GM12873 (cell line): ENCODE data around the gene DOCK11.

Source experiments
- CTCF ChIP-seq: IDR thresholded peaks from 2 replicates; pipeline ENCODE4 v1.5.1; 2012; ENCODE audit warnings: low read depth, mild to moderate bottlenecking, moderate library complexity, low read length, control low read depth; ENCODE audit not compliant: insufficient read depth; ENCODE audit errors: missing control alignments

Gene DOCK11

GRCh38 chrX:118603981-118604380 is 108.4 kb downstream of the DOCK11 start:
- peak; percentile 94 for TF ChIP-seq CTCF

DNA sequence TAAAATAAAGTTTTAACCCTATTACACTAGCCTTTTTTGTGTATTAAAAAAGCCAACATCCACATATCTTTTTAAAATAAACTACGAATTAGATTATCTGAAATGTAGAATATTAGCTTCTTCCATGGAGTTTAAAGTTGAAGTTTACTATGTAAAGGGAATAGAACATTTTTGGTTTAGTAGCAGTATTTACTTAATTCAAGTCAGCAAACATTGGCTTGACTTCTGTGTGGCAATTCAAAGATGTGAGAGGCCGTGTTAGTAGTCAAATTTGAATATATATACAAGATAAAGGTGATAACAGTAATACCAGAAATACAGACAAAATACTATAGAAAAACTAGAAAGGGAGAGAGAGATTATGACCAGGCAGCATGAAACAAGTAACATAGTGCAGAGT is 116.7 kb downstream of the DOCK11 start:
- no peak for TF ChIP-seq CTCF

DNA sequence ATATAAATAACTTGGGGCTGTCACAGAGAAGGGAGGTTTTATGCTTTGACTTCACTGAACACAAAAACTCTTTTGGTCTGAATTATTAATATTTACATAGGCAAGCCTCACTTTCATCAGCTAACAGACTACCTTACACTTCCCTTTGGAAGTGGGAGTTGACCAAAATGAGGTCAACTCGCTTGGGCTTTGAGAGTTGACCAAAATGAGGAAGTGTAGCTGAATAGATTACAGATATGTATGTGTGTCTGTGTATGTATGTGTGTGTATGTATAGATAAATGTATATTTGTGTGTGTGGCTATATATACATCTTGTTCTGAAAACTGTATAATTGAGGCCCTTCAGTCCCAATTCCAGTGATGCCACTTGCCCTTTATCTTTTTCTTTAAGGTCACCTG is 118.5 kb downstream of the DOCK11 start:
- no peak for TF ChIP-seq CTCF

- TF ChIP-seq CTCF, result no peak
These were observed 119.5 kb downstream of the DOCK11 start for GRCh38 chrX:118615141-118615540.

- no peak for TF ChIP-seq CTCF
These were observed 125.6 kb downstream of the DOCK11 start for GRCh38 chrX:118621081-118621759.

DNA sequence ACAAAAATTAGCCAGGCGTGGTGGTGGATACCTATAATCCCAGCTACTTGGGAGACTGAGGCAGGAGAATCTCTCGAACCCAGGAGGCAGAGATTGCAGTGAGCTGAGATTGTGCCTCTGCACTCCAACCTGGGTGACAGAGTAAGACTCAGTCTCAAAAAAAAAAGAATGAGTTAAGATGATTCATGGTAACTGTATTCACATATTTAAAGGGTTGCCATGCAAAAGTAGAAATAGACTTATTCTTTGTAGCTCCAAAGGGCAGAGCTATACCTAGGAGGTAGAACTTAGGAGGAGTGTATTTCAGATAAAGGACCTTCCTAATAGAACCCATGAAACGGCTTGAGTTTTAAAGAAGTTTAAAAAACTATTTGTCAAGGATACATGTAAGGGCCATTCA is 127.4 kb downstream of the DOCK11 start:
- TF ChIP-seq CTCF, result no peak

- no peak for TF ChIP-seq CTCF
These were observed 130.7 kb downstream of the DOCK11 start for GRCh38 chrX:118626346-118626745.
